Coronary artery (tissue), 2 donors: Measurements from ENCODE around the gene PPP3R2.

ENCODE experiments used
- DNase-seq: peaks from one replicate; pipeline ENCODE4 v3.0.0-alpha.2; 2017; ENCODE audit warnings: low spot score
- H3K27ac ChIP-seq, 2 donors: fragments of 200-600 bp; sonication (generic); one replicate each; pipeline ENCODE4 v1.5.1; 2016 to 2019
- H3K4me3 ChIP-seq: fragments of 200-600 bp; sonication (generic); 2 replicates; pipeline ENCODE4 v1.5.1; 2016; ENCODE audit warnings: mild to moderate bottlenecking, moderate library complexity
- TF ChIP-seq, protein P1 (sequence below): fragments of 200-600 bp; sonication (generic); IDR thresholded peaks from one replicate; pipeline ENCODE4 v1.5.1; 2019; ENCODE audit warnings: antibody characterized with exemption

PPP3R2 gene

DNA sequence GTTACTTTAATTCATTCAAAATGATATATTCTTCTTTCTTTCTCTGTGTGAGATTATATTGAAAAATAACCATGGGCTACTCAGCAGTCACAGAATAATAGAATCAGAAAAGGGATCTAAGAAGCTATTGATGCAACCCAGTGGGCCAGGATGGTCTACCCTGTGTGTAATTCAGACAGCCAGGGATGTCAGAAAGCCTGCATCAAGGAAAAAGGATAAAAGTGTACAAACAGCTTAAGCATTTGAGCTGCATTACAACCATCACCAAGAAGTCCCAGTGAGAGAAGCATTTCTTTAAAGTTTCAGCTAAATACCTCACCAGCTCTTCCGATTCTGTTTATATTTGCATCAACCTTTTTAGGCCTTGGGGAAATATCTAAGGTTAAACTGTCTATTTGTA is 37.8 kb upstream of the PPP3R2 start:
- Histone ChIP-seq H3K27ac (no peak overlapping the region), H3K4me3 (no peak overlapping the region)
- DNase-seq: no peak
- TF ChIP-seq, protein P1, sequence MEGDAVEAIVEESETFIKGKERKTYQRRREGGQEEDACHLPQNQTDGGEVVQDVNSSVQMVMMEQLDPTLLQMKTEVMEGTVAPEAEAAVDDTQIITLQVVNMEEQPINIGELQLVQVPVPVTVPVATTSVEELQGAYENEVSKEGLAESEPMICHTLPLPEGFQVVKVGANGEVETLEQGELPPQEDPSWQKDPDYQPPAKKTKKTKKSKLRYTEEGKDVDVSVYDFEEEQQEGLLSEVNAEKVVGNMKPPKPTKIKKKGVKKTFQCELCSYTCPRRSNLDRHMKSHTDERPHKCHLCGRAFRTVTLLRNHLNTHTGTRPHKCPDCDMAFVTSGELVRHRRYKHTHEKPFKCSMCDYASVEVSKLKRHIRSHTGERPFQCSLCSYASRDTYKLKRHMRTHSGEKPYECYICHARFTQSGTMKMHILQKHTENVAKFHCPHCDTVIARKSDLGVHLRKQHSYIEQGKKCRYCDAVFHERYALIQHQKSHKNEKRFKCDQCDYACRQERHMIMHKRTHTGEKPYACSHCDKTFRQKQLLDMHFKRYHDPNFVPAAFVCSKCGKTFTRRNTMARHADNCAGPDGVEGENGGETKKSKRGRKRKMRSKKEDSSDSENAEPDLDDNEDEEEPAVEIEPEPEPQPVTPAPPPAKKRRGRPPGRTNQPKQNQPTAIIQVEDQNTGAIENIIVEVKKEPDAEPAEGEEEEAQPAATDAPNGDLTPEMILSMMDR: no peak

DNA sequence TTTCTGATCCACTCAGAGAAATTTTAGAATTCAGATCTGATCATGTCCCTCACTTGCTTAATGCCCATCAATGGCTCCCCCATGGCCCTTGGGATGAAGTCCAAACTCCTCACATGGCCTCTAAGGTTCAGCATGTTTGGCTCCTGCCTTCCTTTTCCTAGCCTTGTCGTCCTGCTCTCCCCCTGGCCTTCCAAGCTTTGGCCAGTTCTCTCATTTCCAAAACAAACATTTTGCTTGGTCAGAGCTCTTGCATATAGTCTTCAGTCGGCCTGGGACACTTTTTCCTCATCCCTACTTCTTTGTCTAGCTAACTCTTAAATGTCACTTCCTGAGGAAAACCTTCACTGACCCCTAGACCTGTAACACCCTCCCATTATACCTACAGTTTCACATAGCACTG is 37.1 kb upstream of the PPP3R2 start:
- no peak overlapping the region for H3K27ac ChIP-seq
- TF ChIP-seq, protein P1: no peak
- no peak overlapping the region for H3K4me3 ChIP-seq
- no peak for DNase-seq

DNA sequence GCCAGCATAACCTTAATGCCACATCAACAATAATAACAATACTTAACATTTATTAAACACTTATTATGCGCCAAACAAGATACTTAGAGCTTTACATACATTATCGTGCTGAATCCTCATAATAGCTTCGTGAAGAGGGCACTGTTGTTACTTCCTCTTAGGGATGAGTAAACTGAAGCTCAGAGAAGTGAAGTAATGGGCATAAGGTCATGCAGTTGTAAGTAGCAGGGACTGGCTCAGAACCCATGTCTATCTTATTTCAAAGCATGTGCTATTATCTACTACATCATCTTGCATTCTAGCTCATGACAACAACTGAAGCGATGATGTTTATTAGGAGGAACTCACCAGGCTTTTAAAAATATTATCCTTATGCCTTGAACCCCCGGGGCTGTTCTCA is 34.9 kb upstream of the PPP3R2 start:
- TF ChIP-seq, protein P1: no peak
- Histone ChIP-seq H3K27ac (no peak overlapping the region), H3K4me3 (no peak overlapping the region)
- DNase-seq: no peak

DNA sequence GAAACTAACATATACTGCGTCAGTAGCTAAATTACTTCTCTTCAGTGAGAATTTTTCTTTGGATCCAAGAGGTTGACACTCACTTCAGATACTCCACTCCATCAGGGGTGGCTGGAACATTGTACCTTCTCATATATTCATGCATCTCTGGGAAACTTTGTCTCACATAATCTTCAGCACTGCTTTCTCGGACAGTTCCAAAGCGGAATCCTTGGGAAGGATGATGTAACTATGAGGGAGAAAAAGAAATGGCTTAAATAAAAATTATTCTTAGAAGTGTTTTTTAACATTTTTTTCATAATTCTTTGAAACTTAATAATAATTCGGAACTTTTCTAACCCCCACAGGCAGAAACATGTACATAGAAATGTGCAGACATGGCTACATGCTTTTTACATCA is 33.4 kb upstream of the PPP3R2 start:
- TF ChIP-seq, protein P1: no peak
- H3K27ac ChIP-seq: no peak overlapping the region
- DNase-seq: no peak
- H3K4me3 ChIP-seq: no peak overlapping the region

DNA sequence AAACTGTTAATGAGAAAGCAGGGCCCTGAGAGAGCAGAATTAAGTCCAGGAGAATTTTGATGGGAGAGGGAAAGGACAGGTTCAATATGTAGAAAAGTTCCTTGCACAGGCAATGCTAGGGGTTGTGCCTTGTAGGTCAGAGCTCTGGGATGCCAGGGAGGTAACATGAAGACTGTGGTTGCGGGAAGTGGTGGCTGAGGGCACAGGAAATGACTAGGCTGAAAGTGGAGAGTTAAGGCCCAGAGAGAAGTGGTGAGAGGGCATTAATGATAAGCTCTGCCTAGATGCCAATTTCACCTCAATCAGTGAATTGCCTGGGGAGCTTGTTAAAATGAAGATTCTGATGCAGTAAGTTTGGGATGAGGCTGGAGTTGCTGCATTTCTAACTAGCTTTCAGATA is 31.5 kb upstream of the PPP3R2 start:
- no peak overlapping the region for H3K4me3 ChIP-seq
- TF ChIP-seq, protein P1: no peak
- H3K27ac ChIP-seq: no peak overlapping the region
- DNase-seq: no peak

DNA sequence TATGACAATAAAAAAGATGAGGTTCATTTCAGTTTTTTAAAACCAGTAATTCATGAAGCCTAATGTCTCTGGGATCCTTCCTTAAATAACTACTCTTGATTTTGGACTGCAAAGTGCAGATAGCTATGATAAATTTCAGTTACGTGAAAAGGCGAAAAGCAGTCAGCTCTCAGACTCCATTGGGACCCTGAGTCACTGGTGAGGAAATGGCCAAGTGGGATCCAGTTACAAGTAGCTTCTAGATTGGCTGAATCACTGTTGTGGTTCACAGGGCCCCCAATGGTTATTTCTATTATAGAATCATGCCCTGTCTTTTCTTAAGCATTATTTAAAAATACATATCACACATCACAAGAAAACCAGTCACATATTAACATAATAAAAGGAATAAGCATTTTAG is 31.1 kb upstream of the PPP3R2 start:
- Histone ChIP-seq H3K4me3 (no peak overlapping the region), H3K27ac (no peak overlapping the region)
- TF ChIP-seq, protein P1: no peak
- no peak for DNase-seq

DNA sequence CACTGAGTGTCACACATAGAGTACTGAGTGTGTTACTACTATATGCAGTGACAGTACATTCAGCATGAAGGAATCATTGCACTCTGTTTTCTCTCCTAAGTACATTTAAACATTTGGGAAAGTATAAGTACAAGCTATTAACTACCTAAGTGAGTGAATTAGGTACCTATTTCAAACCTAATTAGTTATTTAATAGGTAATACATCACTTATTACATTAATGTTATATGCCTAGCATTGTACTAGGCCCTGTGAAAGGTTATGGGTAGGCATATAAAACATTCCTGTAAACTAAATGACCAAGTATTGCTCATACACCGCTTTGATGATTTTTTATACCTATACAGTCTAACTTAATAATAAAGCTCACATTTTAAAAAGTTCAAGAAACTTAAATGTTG is 25.7 kb upstream of the PPP3R2 start:
- no peak for DNase-seq
- Histone ChIP-seq H3K27ac (no peak overlapping the region), H3K4me3 (no peak overlapping the region)
- TF ChIP-seq, protein P1: no peak
